SK-N-SH treated with all-trans-retinoic acid at 6 μM for 48 hours (cell line): ENCODE results near the gene RB1.

Experiments
- GLIS3 ChIP-seq: fragments of 250-450 bp; sonication (Bioruptor Pico); IDR thresholded peaks from 2 replicates; pipeline ENCODE4 v1.5.0; 2020; ENCODE audit warnings: mild to moderate bottlenecking, moderate library complexity
- ZC3H10 ChIP-seq: fragments of 250-450 bp; sonication (Bioruptor Pico); IDR thresholded peaks from 2 replicates; pipeline ENCODE4 v1.5.1; 2021; ENCODE audit warnings: mild to moderate bottlenecking, moderate library complexity
- ZFP3 ChIP-seq: fragments of 250-450 bp; sonication (Bioruptor Pico); IDR thresholded peaks from 2 replicates; pipeline ENCODE4 v1.5.0; 2020; ENCODE audit warnings: mild to moderate bottlenecking, moderate library complexity
- ZNF8 ChIP-seq: fragments of 450-650 bp; formaldehyde crosslinking; IDR thresholded peaks from 2 replicates; pipeline ENCODE4 v1.5.0; 2020; ENCODE audit warnings: mild to moderate bottlenecking, moderate library complexity

- no peak for TF ChIP-seq ZFP3 (CRISPR knock-in tag)
- no peak for TF ChIP-seq ZC3H10 (CRISPR knock-in tag)
- no peak for TF ChIP-seq ZNF8
- TF ChIP-seq GLIS3: no peak
Observed at GRCh38 chr13:48475230-48475629, 171.7 kb downstream of the RB1 start.
